HG03558 (cell line): Measurements from ENCODE around the gene JMJD1C.
"Not testable (repeated sequence)": the region's sequence is repeated elsewhere in the genome, so short reads cannot be mapped to it uniquely, and the experiment has no call there.

ENCODE experiments used
- ATAC-seq: cut with Tn5 transposase; IDR thresholded peaks from one replicate; pipeline ENCODE4 v1.9.1; 2021; ENCODE audit warnings: moderate number of reproducible peaks; ENCODE audit not compliant: unreplicated experiment; ENCODE audit errors: extremely low read depth

Gene JMJD1C

DNA sequence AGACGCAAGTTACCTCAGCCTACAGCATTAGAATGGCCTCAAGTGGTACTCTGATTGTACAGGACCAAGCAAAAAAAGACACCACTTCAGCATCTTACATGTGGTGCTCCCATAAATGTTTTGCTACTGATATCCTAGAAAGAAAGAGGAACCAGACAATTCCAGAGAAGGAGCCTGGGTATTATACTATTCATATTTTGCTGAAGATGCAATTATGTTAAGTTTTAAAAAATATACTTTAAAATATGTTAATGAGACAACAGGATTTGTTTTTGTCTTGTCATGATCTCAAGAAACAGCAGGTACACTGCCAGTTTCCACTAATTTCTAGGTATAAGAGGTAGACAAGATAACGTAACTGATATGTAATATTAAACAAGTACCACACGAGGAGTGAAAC lies 92.6 kb downstream of the JMJD1C start:
- no peak for ATAC-seq

DNA sequence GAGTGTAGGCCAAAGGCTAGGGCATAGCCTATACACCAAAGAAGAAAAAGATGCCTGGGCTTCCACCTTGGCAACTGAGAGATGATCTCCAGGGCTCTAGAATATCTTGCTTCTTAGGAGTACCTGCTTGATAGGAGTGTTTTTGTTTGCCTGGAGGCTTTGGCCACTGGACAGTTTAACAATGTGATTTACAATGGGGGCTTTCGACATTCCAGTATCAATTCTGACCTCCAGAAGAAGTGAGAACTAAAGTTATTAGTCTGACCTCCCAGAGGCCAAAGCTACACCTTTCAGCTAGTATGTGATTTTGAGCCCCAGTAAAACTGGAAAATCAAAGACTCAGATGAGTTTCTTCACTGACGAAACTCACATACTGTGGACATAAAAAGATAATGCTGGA lies 96.1 kb downstream of the JMJD1C start:
- ATAC-seq = no peak

DNA sequence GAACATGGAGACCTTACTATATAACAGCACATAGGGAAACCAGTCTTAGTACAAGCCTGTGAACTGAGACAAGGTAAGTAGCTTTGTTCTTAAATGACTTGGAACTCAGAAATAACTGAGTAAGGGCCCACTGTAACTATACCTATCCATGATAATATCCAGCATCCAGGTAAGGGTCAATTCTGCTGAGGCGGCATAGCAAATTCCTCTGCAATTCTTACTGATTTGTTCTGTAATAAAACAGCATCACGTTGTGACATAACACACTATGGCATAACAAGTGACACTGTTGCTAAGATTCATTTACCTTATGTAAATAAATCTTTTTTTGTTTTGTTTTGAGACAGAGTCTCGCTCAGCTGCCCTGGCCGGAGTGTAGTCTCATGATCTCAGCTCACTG lies 97.4 kb downstream of the JMJD1C start:
- no peak for ATAC-seq

DNA sequence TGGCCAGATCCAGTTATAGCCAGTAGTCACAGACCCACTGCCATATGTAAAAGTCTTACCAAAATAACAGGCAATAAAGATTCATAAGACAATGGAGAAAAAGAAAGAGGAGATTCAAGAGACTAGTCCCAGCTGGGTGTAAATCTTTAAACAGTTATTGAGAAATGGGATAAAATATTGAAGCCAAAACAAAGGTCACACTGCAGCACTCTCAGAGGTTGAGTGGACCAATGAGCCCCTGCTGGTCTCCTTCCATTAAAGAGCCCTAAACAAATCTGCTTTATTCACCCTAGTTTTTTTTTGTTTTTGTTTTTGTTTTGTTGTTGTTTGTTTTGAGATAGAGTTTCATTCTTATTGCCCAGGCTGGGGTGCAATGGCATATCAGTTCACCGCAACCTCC lies 98.8 kb downstream of the JMJD1C start:
- ATAC-seq = no peak

DNA sequence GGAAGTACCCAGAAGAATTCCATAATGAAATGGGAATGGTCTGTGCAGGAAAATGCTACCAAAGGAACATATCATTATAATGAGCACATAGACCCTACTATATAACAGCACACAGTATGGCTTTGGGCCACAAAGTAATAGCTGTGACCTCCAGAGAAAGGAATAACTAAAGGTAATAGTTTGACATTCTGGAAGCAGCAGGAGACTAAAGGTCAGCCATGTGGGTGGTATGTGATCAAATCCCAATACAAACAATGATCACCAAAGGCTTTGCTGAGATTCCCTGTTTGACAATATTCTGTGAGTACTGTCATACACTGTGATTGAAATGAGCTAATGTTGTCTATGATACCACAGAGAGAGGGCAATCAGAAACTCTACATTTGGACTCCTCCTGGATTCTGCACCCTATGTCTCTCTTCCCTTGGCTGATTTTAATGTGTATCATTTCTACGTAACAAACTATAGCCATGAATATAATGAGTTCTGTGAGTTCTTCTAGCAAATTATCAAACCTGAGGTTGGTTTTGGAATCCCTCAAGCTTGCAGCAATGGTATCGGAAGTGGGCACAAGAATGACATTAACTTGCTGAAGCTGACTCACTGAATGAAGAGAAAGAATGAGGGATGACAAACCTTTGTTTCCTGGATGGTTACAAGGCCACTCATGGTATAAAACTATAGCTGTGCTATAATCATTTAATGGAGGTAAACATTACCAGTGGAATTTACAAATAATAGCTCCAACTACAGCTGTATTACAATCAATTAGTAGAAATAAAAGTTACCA lies 99.6 kb downstream of the JMJD1C start:
- ATAC-seq = no peak

DNA sequence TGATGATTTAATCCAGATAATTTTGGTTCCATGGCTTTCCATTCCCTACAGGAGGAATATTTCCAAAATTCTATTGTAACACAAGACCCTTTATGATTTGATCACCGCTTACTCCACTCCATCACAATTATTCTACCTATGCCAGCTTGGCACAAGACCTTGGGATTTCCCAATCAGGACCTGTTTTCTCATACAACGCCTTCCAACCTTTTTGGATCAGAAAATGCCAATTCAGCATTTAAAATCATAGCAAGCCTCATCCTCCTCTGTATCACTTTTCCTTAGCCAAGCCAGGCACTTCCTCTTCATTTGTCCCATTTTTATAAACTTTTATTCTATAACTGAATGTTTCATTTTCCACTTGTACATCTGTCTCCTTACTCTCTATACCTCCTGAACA lies 100.9 kb downstream of the JMJD1C start:
- no peak for ATAC-seq

DNA sequence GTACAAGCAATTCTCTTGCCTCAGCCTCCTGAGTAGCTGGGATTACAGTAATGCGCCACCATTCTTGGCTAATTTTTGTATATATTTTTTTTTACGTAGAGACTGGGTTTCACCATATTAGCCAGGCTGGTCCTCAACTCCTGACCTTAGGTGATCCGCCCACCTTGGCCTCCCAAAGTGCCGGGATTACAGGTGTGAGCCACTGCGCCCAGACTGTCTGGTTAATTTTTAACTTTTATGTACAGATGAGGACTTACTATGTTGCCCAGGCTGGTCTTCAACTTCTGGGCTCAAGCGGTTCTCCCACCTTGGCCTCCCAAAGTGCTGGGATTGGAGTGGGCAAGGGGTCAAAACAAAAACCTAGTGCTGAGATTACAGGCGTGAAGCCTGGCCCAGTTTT lies 101.8 kb downstream of the JMJD1C start:
- no peak for ATAC-seq

DNA sequence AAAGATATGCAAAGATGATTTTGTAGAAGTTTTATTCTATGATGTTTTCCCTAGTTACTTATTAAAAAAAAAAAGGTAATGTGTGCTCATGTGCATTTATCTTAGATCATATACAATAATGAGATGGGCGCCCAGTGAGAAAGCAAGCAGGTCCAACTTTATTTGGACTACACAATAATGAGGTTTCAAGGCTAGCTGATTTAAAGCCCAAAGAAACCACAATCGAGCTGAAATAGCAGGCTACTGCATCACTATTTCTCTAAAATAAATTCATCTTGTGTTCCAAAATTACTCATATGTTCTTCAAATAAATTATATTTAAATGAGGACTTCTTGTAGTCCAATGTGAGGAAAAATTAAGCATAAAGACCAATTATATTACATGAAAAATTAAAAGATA lies 110.1 kb downstream of the JMJD1C start:
- no peak for ATAC-seq

DNA sequence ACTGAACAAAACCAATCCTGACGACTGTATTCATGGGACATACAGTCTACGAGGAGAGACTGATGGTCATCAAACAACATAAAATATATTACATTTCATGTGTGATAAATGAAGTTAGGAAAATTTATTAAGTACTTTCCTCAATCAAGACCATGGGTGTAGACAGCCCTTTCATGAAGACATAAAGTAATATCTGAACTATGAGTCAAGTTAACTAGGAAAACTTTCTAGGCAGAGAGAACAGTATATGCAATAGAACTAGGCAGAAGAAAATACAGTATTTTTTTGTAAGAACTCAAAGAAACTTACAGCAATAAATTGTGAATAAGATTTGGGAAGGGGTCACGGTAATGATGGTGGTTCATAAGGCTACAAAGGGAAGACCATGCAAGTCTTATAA lies 112.8 kb downstream of the JMJD1C start:
- no peak for ATAC-seq

DNA sequence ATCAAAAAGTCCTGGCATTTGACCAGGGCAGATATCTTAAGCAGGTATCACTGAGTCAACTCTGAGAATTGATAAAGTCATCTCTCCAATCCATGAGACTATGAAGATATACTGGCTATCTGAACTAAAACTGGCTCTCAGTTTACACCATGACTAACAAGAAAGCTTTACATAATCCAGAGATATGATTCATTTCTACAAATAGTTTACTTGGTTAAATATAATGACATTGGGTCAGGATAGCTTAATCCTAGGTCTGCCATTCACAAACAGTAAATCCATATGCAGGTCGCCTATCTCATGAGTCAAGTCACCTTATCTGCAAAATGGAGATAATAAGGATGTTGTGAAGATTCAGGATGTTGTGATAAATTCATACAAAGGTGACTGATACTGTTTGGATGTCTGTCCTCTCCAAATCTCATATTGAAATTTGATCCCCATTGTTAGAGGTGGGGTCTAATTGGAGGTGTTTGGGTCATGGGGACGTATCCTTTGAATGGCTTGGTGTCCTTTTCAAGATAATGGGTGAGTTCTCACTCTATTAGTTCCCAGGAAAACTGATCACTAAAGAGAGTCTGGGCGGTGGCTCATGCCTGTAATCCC lies 117.4 kb downstream of the JMJD1C start:
- ATAC-seq = no peak

DNA sequence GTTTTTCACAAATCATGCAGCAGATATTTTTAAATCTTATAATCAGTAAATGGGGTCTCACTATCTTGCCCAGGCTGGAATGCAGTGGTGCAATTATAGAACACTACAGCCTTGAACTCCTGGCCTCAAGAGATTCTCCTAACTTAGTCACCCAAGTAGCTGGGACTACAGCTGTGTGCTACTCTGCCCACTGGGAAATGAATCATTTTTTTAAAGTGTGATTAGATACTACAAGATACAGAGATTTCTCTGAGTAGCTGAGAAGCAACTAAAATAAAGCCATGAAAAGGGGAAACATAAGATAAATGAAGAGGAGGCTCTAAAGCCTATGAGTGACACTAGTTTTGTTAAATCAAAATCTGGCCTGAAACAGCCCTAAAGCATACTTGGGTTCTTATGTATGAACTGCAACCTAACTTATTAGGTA lies 119.7 kb downstream of the JMJD1C start:
- no peak for ATAC-seq

DNA sequence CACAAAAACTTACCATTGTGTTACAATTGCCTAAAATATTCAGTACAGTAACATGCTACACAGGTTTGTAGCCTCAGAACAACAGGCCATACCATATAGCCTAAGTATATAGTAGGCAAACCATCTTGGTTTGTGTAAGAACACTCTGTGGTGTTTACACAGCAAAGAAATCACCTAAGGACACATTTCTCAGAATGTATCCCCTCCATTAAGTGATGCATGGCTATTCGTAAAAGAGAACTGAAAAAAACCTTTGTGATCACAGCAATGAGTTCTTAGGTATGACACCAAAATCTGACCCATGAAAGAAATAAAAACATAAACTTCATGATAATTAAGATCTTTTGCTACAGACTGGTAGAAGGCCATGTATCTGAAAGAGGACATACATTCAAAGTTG lies 121.5 kb downstream of the JMJD1C start:
- ATAC-seq = no peak

DNA sequence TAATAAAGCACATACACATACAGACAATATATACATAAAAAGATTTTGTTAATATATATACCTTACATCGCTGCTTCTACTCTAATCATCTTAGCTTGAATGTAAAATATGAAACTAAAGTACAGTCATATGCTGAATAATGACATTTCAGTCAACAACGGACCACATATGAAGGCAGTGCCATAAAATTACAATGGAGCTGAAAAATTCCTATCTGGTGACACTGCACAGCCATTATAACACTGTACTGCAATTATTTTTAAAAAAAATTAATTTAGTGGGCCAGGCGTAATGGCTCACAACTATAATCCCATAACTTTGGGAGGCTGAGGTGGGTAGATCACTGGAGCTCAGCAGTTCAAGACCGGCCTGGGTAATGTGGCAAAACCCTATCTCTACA lies 122.3 kb downstream of the JMJD1C start:
- ATAC-seq = no peak

DNA sequence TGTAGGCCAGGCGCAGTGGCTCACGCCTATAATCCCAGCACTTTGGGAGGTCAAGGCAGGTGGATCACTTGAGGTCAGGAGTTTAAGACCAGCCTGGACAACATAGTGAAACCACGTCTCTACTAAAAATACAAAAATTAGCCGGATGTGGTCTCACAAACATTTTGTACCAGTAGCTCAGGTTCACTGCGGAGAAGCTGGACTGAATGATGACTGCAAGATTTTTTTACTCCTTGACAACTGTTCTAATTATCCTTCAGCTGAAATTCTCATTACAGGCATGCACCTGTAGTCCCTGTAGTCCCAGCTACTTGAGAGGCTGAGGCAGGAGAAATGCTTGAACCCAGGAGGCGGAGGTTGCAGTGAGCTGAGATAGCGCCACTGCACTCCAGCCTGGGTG lies 126.1 kb downstream of the JMJD1C start:
- not testable (repeated sequence) for ATAC-seq

DNA sequence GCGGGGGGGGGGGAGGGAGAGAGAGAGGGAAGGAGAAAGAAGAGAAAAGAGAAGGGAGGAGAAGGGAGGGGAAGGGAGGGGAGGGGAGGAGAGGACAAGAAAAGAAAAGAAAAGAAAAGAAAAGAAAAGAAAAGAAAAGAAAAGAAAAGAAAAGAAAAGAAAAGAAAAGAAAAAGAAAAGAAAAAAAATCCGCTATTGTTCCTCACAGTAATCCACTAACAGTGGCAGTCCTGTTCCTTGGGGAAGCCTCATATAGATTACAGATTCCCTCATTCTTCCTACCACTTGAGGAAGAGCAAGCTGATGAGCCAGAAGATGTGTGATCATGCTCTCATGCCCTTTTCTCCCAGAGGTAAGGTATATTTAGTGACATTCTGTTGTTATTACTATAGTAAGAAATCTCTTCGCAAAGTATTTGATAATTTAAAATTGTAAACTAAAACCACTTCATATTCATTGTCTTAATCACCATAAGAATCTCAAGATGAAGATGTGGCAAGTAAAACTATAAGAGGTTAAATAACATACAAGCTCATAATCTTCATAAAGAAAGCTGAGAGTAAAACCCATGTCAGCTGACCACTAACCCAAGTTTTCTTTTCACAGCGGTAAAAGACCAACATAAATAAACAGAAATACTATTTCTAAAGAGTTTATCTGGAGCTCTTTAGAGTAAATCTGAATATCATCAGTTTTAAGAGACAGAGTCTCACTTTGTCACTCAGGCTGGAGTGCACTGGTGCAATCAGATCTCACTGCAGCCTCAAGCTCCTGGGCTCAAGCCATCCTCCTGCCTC lies 128.1 kb downstream of the JMJD1C start:
- ATAC-seq = no peak

DNA sequence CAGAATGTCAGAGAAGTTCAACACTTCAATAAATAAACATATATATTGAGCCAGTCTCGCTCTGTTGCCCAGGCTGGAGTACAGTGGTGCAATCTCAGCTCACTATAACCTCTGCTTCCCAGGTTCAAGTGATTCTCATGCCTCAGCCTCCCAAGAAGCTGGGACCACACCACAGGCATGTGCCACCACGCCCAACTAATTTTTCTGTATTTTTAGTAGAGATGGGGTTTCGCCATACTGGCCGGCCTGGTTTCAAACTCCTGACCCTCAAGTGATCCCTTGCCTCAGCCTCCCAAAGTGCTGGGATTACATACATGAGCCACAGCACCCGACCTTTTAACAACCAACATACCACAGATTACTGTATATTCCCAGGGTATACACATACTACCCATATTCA lies 134.2 kb downstream of the JMJD1C start:
- no peak for ATAC-seq

DNA sequence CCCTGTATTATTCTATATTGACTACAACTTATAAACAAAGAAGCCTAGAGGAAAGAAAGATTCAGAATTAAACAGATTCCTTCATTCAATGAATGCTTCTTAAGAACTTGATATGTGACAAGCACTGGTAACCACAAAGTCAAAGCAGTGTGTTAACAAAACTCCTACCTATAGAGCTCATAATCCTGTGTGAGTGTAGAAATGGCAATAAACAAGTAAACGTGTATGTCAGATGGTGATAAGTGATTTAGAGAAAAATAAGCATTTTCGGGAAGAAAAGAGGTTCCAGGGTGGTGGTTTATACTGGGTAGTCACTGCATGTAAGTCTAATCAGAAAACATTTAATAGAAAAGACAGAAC lies 141.3 kb downstream of the JMJD1C start:
- ATAC-seq = no peak

DNA sequence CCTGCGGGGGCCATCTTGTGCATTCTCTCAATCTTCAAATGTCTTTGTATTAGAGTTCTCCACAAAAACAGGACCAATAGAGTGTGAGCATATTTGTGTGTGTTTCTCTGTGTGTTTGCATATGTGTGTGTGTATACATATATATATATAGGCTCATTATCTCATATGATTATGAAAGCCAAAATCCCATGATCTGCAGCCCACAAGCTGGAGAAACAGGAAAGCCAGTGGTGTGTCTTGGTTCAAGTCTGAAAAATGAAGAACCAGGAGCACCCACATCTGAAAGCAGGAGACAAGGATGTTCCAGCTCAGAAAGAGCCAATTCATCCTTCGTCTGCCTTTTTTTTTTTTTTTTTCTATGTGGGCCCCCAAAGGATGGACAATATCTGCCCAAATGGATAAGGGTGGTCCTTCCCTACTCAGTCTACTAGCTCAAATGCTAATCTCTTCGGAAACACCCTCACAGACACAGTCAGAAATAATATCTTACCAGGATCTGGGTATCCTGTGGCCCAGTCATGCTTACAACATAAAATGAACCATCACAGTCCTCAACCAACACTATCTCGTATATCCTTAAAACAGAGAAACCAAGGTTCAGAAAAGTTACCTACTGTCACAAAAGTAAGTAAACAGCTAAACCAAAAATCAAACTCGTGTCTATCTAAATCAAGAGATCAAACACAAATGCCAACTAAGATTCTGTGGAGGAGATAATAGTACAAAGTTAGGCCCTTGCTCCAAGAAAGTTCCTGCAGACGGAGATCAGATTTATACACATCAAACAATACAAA lies 141.9 kb downstream of the JMJD1C start:
- ATAC-seq = no peak

DNA sequence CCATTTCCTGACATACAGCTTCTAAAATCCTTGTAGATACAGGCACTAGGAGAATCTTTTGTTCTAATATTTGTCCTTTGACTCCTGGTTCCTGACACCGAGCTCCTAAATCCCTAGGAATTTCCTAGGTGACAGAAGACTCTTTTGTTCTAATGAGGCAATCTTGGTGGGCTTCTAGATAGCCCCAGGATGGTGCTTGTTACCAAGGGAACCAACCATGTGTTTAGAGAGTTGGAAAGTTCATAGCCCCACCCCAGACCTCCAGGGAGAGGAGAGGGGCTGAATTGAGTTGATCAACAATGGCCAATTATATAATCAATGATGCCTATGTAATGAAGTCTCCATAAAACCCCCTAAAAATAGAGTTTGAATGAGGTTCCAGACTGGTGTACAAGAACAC lies 145.1 kb downstream of the JMJD1C start:
- no peak for ATAC-seq

DNA sequence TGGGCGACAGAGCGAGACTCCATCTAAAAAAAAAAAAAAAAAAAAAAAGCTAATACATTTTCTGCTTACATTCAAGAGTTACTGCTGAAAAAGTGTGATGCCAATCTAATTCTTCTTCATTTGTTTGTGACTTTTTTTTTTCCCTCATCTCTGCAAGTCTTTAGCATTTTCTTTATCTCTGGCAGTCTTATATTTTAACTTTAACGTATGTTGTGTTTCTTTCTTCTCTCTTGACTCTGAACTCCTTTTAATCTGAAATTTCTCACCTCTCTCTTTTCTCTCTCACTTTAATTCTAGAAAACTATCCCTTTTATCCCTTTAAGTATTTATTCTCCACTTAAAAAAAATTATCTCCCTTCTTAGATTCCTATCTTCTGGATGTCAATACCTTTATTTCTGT lies 146.5 kb downstream of the JMJD1C start:
- ATAC-seq = no peak

DNA sequence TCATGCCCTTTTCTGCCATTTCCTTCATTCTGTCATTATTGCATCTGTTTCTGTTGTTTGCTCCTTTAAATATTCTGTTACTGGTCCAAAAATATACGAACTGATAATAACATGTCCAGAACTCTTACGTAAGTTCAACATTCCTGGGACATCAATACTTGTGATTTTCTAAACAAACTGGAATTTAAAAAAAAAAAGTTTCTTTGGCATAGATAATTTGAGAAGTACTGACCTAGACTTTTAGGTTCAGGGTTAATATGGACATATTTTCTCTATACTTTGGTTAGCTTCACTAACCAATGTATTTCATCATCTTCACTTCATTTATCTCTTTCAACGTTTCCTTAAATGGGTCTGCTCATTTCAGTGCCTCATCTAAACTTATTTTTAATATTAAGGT lies 147.3 kb downstream of the JMJD1C start:
- ATAC-seq = no peak
